Calu3 (cell line): ENCODE data around the gene P4HA3. TPM values are rescaled to one million over a fixed set of nuclear protein-coding genes. Genes with fewer than 3 reads are reported as not detected.

Experiments used
- BruUV-seq: library from RNA; stranded (reverse); fragments of 400-500 nt; replicated peaks from 2 replicates; lab custom pipeline; 2021; lab: Mats Ljungman, UMichigan
- CTCF ChIA-PET: fragments of 300-600 bp; sonication (Branson Sonifier 250); formaldehyde crosslinking; loops from one replicate; lab custom pipeline; 2022; ENCODE audit warnings: antibody characterized with exemption; lab: Charles Lee
- DNase-seq: peaks from one replicate; pipeline ENCODE4 v3.0.0; 2022
- H3K27ac Mint-ChIP-seq: one replicate; pipeline ENCODE4 v1.8.0; 2022; ENCODE audit warnings: mixed read lengths; ENCODE audit not compliant: unreplicated experiment
- H3K27me3 Mint-ChIP-seq: one replicate; pipeline ENCODE4 v1.8.0; 2022; ENCODE audit warnings: mixed read lengths; ENCODE audit not compliant: unreplicated experiment
- H3K36me3 Mint-ChIP-seq: one replicate; pipeline ENCODE4 v1.8.0; 2022; ENCODE audit warnings: mild to moderate bottlenecking, moderate library complexity, mixed read lengths; ENCODE audit not compliant: insufficient read depth, unreplicated experiment
- H3K4me1 Mint-ChIP-seq: one replicate; pipeline ENCODE4 v1.8.0; 2022; ENCODE audit warnings: mild to moderate bottlenecking, low read depth, mixed read lengths; ENCODE audit not compliant: unreplicated experiment
- H3K4me3 Mint-ChIP-seq: one replicate; pipeline ENCODE4 v1.8.0; 2022; ENCODE audit warnings: mild to moderate bottlenecking, low read depth, moderate library complexity, mixed read lengths; ENCODE audit not compliant: unreplicated experiment
- H3K9me3 Mint-ChIP-seq: one replicate; pipeline ENCODE4 v1.8.0; 2022; ENCODE audit warnings: low read depth, mixed read lengths; ENCODE audit not compliant: unreplicated experiment
- intact Hi-C: fragments of 100-400 bp; cut with micrococcal nuclease; formaldehyde crosslinking; loops from one replicate; pipeline ENCODE4 v1.10.0; 2022; ENCODE audit not compliant: unreplicated experiment
- total RNA-seq: library from RNA; stranded (reverse); gene quantifications from 2 replicates; pipeline ENCODE4 v1.2.3, GENCODE V29; 2022
- TF ChIP-seq, protein P1 (sequence below): fragments of 200-600 bp; IDR thresholded peaks from one replicate; pipeline ENCODE4 v1.8.0; 2022; ENCODE audit warnings: antibody characterized with exemption; ENCODE audit not compliant: unreplicated experiment

Gene P4HA3
- total RNA-seq, 1 experiment from 2014 or later = not detected

- TF ChIP-seq, protein P1, sequence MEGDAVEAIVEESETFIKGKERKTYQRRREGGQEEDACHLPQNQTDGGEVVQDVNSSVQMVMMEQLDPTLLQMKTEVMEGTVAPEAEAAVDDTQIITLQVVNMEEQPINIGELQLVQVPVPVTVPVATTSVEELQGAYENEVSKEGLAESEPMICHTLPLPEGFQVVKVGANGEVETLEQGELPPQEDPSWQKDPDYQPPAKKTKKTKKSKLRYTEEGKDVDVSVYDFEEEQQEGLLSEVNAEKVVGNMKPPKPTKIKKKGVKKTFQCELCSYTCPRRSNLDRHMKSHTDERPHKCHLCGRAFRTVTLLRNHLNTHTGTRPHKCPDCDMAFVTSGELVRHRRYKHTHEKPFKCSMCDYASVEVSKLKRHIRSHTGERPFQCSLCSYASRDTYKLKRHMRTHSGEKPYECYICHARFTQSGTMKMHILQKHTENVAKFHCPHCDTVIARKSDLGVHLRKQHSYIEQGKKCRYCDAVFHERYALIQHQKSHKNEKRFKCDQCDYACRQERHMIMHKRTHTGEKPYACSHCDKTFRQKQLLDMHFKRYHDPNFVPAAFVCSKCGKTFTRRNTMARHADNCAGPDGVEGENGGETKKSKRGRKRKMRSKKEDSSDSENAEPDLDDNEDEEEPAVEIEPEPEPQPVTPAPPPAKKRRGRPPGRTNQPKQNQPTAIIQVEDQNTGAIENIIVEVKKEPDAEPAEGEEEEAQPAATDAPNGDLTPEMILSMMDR = no peak
- DNase-seq = no peak
- Mint-ChIP-seq H3K27me3 (no peaks in the 10 kb centered on the region), H3K4me1 (no peaks in the 10 kb centered on the region), H3K27ac (no peak overlapping the region), H3K9me3 (no peaks in the 10 kb centered on the region), H3K4me3 (no peak overlapping the region), H3K36me3 (no peaks in the 10 kb centered on the region)
- CTCF ChIA-PET = interaction anchor here (0.6 kb wide), 2 partner anchors 60 to 559 kb away, joined by 3 to 5 read pairs; no protein-coding TSS in a partner anchor
- no TSS peak for BruUV-seq
- intact Hi-C loops = no loop called here
These were observed 35.9 kb upstream of the P4HA3 start for GRCh38 chr11:74347381-74347780.

GRCh38 chr11:74345420-74345819 is 34.0 kb upstream of the P4HA3 start:
- DNase-seq = no peak
- intact Hi-C loops = no loop called here
- TF ChIP-seq, protein P1 = no peak
- H3K9me3 Mint-ChIP-seq = no peaks in the 10 kb centered on the region
- BruUV-seq = no TSS peak
- no peak overlapping the region for H3K4me3 Mint-ChIP-seq
- H3K27me3 Mint-ChIP-seq = no peaks in the 10 kb centered on the region
- CTCF ChIA-PET = no interaction called here
- no peaks in the 10 kb centered on the region for H3K36me3 Mint-ChIP-seq
- no peaks in the 10 kb centered on the region for H3K4me1 Mint-ChIP-seq
- H3K27ac Mint-ChIP-seq = no peak overlapping the region

DNA sequence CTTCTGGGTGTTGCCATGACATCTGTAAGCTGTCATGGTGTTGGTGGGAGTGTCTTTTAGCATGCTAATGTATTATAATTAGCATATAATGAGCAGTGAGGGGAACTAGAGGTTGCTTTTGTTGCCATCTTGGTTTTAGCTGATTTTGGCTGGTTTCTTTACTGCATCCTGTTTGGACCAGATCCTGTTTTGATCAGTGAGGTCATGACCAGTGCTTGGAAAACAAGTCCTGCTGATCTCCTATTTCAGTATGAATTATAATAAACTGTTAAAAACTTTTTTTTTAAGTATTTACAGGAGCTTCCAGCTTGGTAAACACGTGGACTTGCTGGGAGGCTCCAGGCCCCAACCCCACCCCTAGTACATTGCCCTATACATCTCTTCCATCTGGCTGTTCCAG is 30.5 kb upstream of the P4HA3 start:
- BruUV-seq = no TSS peak
- Mint-ChIP-seq H3K36me3 (no peaks in the 10 kb centered on the region), H3K4me1 (no peaks in the 10 kb centered on the region), H3K27ac (no peak overlapping the region), H3K27me3 (no peaks in the 10 kb centered on the region), H3K9me3 (no peaks in the 10 kb centered on the region), H3K4me3 (no peak overlapping the region)
- intact Hi-C loops = no loop called here
- TF ChIP-seq, protein P1 = no peak
- no peak for DNase-seq
- CTCF ChIA-PET = no interaction called here

GRCh38 chr11:74339619-74340018 is 28.2 kb upstream of the P4HA3 start:
- TF ChIP-seq, protein P1 = no peak
- no peak overlapping the region for H3K4me3 Mint-ChIP-seq
- no peaks in the 10 kb centered on the region for H3K4me1 Mint-ChIP-seq
- H3K36me3 Mint-ChIP-seq = no peaks in the 10 kb centered on the region
- CTCF ChIA-PET = no interaction called here
- no peaks in the 10 kb centered on the region for H3K9me3 Mint-ChIP-seq
- no peak for DNase-seq
- H3K27me3 Mint-ChIP-seq = no peaks in the 10 kb centered on the region
- no TSS peak for BruUV-seq
- H3K27ac Mint-ChIP-seq = no peak overlapping the region
- intact Hi-C loops = no loop called here
